Fibroblast of villous mesenchyme (primary cell): ENCODE results near the gene RGMB. TPM values are rescaled to one million over a fixed set of nuclear protein-coding genes. Genes with fewer than 3 reads are reported as not detected.
"Not testable (repeated sequence)": the region's sequence is repeated elsewhere in the genome, so short reads cannot be mapped to it uniquely, and the experiment has no call there.

Experiments used
- DNase-seq: peaks from one replicate; pipeline ENCODE4 v3.0.0-alpha.2; 2010; ENCODE audit warnings: low read depth
- H3K4me3 ChIP-seq: 2 replicates; pipeline ENCODE4 v1.5.1; 2011; ENCODE audit warnings: low read depth, mild to moderate bottlenecking, low read length
- CTCF ChIP-seq: IDR thresholded peaks from 2 replicates; pipeline ENCODE4 v1.5.1; 2012; ENCODE audit warnings: low read depth, mild to moderate bottlenecking, low read length; ENCODE audit not compliant: insufficient read depth
- total RNA-seq: library from RNA; depleted of rRNA; stranded (reverse); fragments of >200 nt; gene quantifications from 2 replicates; pipeline ENCODE4 v1.2.3, GENCODE V29; 2012

RGMB gene
- total RNA-seq, 1 donor = 94.1 TPM

- no peak overlapping the region for H3K4me3 ChIP-seq
- no peak for TF ChIP-seq CTCF
- no peak for DNase-seq
These were observed 31.5 kb upstream of the RGMB start for GRCh38 chr5:98741926-98742325.

GRCh38 chr5:98742396-98743073 is 30.9 kb upstream of the RGMB start:
- no peak for DNase-seq
- no peak for TF ChIP-seq CTCF
- H3K4me3 ChIP-seq = no peak overlapping the region

GRCh38 chr5:98748259-98748658 is 25.2 kb upstream of the RGMB start:
- not testable (repeated sequence) for H3K4me3 ChIP-seq, DNase-seq

- no peak for TF ChIP-seq CTCF
- H3K4me3 ChIP-seq = no peak overlapping the region
- DNase-seq = no peak
These were observed 24.4 kb upstream of the RGMB start for GRCh38 chr5:98749046-98749445.

GRCh38 chr5:98750693-98751092 is 22.8 kb upstream of the RGMB start:
- DNase-seq = no peak
- TF ChIP-seq CTCF = peak; percentile 59

GRCh38 chr5:98752331-98752730 is 21.1 kb upstream of the RGMB start:
- H3K4me3 ChIP-seq, DNase-seq: not testable (repeated sequence)

More at GRCh38 chr5:98750693-98751092, 22.8 kb upstream of the RGMB start:
- H3K4me3 ChIP-seq = no peak overlapping the region

GRCh38 chr5:98752801-98753200 is 20.7 kb upstream of the RGMB start:
- DNase-seq, H3K4me3 ChIP-seq: not testable (repeated sequence)

- no peak for TF ChIP-seq CTCF
- H3K4me3 ChIP-seq = no peak overlapping the region
- DNase-seq = no peak
These were observed 20.0 kb upstream of the RGMB start for GRCh38 chr5:98753507-98753906.
